HG03108 (cell line): ENCODE measurements around the gene CDK7.
"Not testable (repeated sequence)": the region's sequence is repeated elsewhere in the genome, so short reads cannot be mapped to it uniquely, and the experiment has no call there.

ENCODE experiments used
- ATAC-seq: cut with Tn5 transposase; IDR thresholded peaks from one replicate; pipeline ENCODE4 v1.9.1; 2021; ENCODE audit warnings: moderate library complexity; ENCODE audit not compliant: unreplicated experiment

CDK7 gene

GRCh38 chr5:69236733-69237132 is 2.0 kb downstream of the CDK7 start:
- not testable (repeated sequence) for ATAC-seq

GRCh38 chr5:69237877-69238276 is 3.2 kb downstream of the CDK7 start:
- ATAC-seq, result no peak

- no peak for ATAC-seq
Measured at GRCh38 chr5:69238760-69239251, 4.1 kb downstream of the CDK7 start.

- no peak for ATAC-seq
Measured at GRCh38 chr5:69242215-69242927, 7.7 kb downstream of the CDK7 start.

- ATAC-seq, result no peak
Measured at GRCh38 chr5:69245031-69245430, 10.3 kb downstream of the CDK7 start.

- no peak for ATAC-seq
Measured at GRCh38 chr5:69248019-69248418, 13.3 kb downstream of the CDK7 start.

GRCh38 chr5:69250593-69250992 is 15.9 kb downstream of the CDK7 start:
- no peak for ATAC-seq

GRCh38 chr5:69252437-69252836 is 17.8 kb downstream of the CDK7 start:
- ATAC-seq, result no peak

- ATAC-seq, result not testable (repeated sequence)
Measured at GRCh38 chr5:69255940-69256339, 21.3 kb downstream of the CDK7 start.

GRCh38 chr5:69257577-69257976 is 22.9 kb downstream of the CDK7 start:
- no peak for ATAC-seq

GRCh38 chr5:69261034-69261433 is 26.3 kb downstream of the CDK7 start:
- ATAC-seq, result no peak

GRCh38 chr5:69265931-69266330 is 31.2 kb downstream of the CDK7 start:
- no peak for ATAC-seq

- ATAC-seq, result no peak
Measured at GRCh38 chr5:69268899-69269298, 34.2 kb downstream of the CDK7 start.

GRCh38 chr5:69270840-69271239 is 36.2 kb downstream of the CDK7 start:
- ATAC-seq, result no peak

GRCh38 chr5:69271376-69271775 is 36.7 kb downstream of the CDK7 start:
- ATAC-seq, result no peak

- ATAC-seq, result no peak
Measured at GRCh38 chr5:69275563-69275962, 40.9 kb downstream of the CDK7 start.

- ATAC-seq, result no peak
Measured at GRCh38 chr5:69276422-69277174, 41.9 kb downstream of the CDK7 start.

- no peak for ATAC-seq
Measured at GRCh38 chr5:69279517-69279916, 44.8 kb downstream of the CDK7 start.

GRCh38 chr5:69281114-69281513 is 46.4 kb downstream of the CDK7 start:
- no peak for ATAC-seq

- ATAC-seq, result no peak
Measured at GRCh38 chr5:69284203-69284602, 49.5 kb downstream of the CDK7 start.

GRCh38 chr5:69285448-69286116 is 50.9 kb downstream of the CDK7 start:
- ATAC-seq, result no peak

GRCh38 chr5:69288069-69288468 is 53.4 kb downstream of the CDK7 start:
- no peak for ATAC-seq
